ENCODE results near the gene GAPVD1. TPM values are rescaled to one million over a fixed set of nuclear protein-coding genes. Genes with fewer than 3 reads are reported as not detected.

GAPVD1 gene
- total and polyA plus RNA-seq, 2 of the 13 experiments (the other 11 are each of a cell fraction or from before 2014, with no cell fraction given), result 11.1 to 33.2 TPM

GRCh38 chr9:125241000-125241862 is 20.4 kb upstream of the GAPVD1 start, which contains the start of gene HSPA5 (continued):
- TF ChIP-seq ZNF513 (CRISPR knock-in tag; conservative IDR thresholded peaks at IDR 0.05) (0 out of 2 replicates have a peak, but pooled peaks have one; percentile 48), HNF1A (IDR thresholded peaks at IDR 0.05; ENCODE audit: low read depth) (no peak; the same call in 1 of the 2 replicates), HNF1A (CRISPR knock-in tag; IDR thresholded peaks at IDR 0.05; ENCODE audit: borderline replicate concordance) (peak; percentile 42; the same call in 1 of the 2 replicates), HNRNPLL (IDR thresholded peaks at IDR 0.05; ENCODE audit: low read depth, low read length, poor library complexity, severe bottlenecking) (peak; percentile 69), ZSCAN29 (CRISPR knock-in tag; conservative IDR thresholded peaks at IDR 0.05) (no peak; the same call in 1 of the 2 replicates), POGZ (CRISPR knock-in tag; IDR thresholded peaks at IDR 0.05) (peak; percentile 55; the same call in 1 of the 2 replicates), TIGD3 (CRISPR knock-in tag; IDR thresholded peaks at IDR 0.05; ENCODE audit: borderline replicate concordance) (no peak), FOXJ3 (CRISPR knock-in tag; IDR thresholded peaks at IDR 0.05; ENCODE audit: borderline replicate concordance) (no peak; the same call in 1 of the 2 replicates), SIN3A (IDR thresholded peaks at IDR 0.05; ENCODE audit: borderline replicate concordance, low read depth, low read length) (peak; percentile 73; the same call in 1 of the 2 replicates), PAX8 (CRISPR knock-in tag; IDR thresholded peaks at IDR 0.05; ENCODE audit: borderline replicate concordance) (no peak), SP5 (CRISPR knock-in tag; IDR thresholded peaks at IDR 0.05; ENCODE audit: borderline replicate concordance, low read depth) (peak; percentile 40; the same call in 1 of the 2 replicates), FOXA1 (IDR thresholded peaks at IDR 0.05) (no peak), FOXA1 (CRISPR knock-in tag; IDR thresholded peaks at IDR 0.05) (peak; percentile 21; the same call in 1 of the 2 replicates), LCORL (IDR thresholded peaks at IDR 0.05) (no peak), LCORL (CRISPR knock-in tag; IDR thresholded peaks at IDR 0.05) (peak; percentile 46; the same call in 1 of the 2 replicates), ZNF441 (CRISPR knock-in tag; IDR thresholded peaks at IDR 0.05; ENCODE audit: borderline replicate concordance) (peak; percentile 70; the same call in 1 of the 2 replicates), TOPORS (CRISPR knock-in tag; IDR thresholded peaks at IDR 0.05) (no peak), ZNF362 (CRISPR knock-in tag; IDR thresholded peaks at IDR 0.05; ENCODE audit: borderline replicate concordance) (no peak), TBL1XR1 (IDR thresholded peaks at IDR 0.05; ENCODE audit: borderline replicate concordance, low read length, partially characterized antibody) (peak; percentile 60), PHB2 (IDR thresholded peaks at IDR 0.05; ENCODE audit: partially characterized antibody) (no peak), CBX1 (IDR thresholded peaks at IDR 0.05; ENCODE audit: low read depth) (peak; percentile 44)
